Neuronal stem cell (in vitro differentiated cells): ENCODE data around the gene TSPAN8.

Experiments used
- DNase-seq: peaks from one replicate; pipeline ENCODE4 v3.0.0-alpha.2; 2013; ENCODE audit warnings: low spot score
- H2AFZ ChIP-seq: one replicate; pipeline ENCODE4 v1.6.1; 2013; ENCODE audit warnings: mild to moderate bottlenecking, low read length, inconsistent platforms
- H2AK5ac ChIP-seq: 2 replicates; pipeline ENCODE4 v1.6.1; 2013; ENCODE audit warnings: low read depth, mild to moderate bottlenecking, inconsistent platforms, low read length, moderate library complexity, mixed read lengths
- H2BK120ac ChIP-seq: 2 replicates; pipeline ENCODE4 v1.6.1; 2013; ENCODE audit warnings: low read depth, mild to moderate bottlenecking, inconsistent platforms, low read length, moderate library complexity, mixed read lengths
- H2BK12ac ChIP-seq: one replicate; pipeline ENCODE4 v1.6.1; 2013; ENCODE audit warnings: low read length, inconsistent platforms
- H2BK15ac ChIP-seq: 2 replicates; pipeline ENCODE4 v1.6.1; 2013; ENCODE audit warnings: mild to moderate bottlenecking, low read length, inconsistent platforms, mixed read lengths
- H2BK5ac ChIP-seq: one replicate; pipeline ENCODE4 v1.6.1; 2013; ENCODE audit warnings: inconsistent platforms, mild to moderate bottlenecking, low read length, moderate library complexity
- H3K14ac ChIP-seq: one replicate; pipeline ENCODE4 v1.6.1; 2013; ENCODE audit warnings: low read length, inconsistent platforms
- H3K18ac ChIP-seq: 2 replicates; pipeline ENCODE4 v1.6.1; 2013; ENCODE audit warnings: low read length, inconsistent platforms
- H3K23ac ChIP-seq: 2 replicates; pipeline ENCODE4 v1.6.1; 2013; ENCODE audit warnings: low read depth, mild to moderate bottlenecking, mixed read lengths, low read length, inconsistent platforms; ENCODE audit not compliant: poor library complexity
- H3K27ac ChIP-seq: replicated peaks from 3 replicates; pipeline ENCODE4 v1.5.1; 2013; ENCODE audit warnings: low read length, inconsistent platforms
- H3K27me3 ChIP-seq, 3 experiments: 2 replicates each; pipeline ENCODE4 v1.6.1; 2013; ENCODE audit warnings: low read length in 3 of 3, mild to moderate bottlenecking in 2 of 3, inconsistent platforms in 1 of 3, low read depth in 1 of 3, mixed read lengths in 1 of 3, moderate library complexity in 1 of 3; ENCODE audit not compliant: control insufficient read depth in 3 of 3, insufficient read depth in 3 of 3
- H3K36me3 ChIP-seq, 2 donors: replicated peaks in 1 of 2; 2 replicates each; pipeline ENCODE4 v1.6.1; 2013; ENCODE audit warnings: low read length in 2 of 2; ENCODE audit not compliant: control insufficient read depth in 2 of 2, insufficient read depth in 2 of 2
- H3K4ac ChIP-seq: 2 replicates; pipeline ENCODE4 v1.6.1; 2013; ENCODE audit warnings: inconsistent platforms, mild to moderate bottlenecking, low read length, moderate library complexity
- H3K4me1 ChIP-seq, 2 donors: 1 replicate in 1 of 2; 2 replicates in 1 of 2; pipeline ENCODE4 v1.6.1; 2013; ENCODE audit warnings: low read length in 2 of 2, low read depth in 1 of 2; ENCODE audit not compliant: control insufficient read depth in 2 of 2, insufficient read depth in 1 of 2
- H3K4me2 ChIP-seq: one replicate; pipeline ENCODE4 v1.6.1; 2013; ENCODE audit warnings: mild to moderate bottlenecking, low read length, inconsistent platforms; ENCODE audit not compliant: insufficient read depth, poor library complexity, severe bottlenecking
- H3K4me3 ChIP-seq, 2 donors: 2 replicates each; pipeline ENCODE4 v1.5.1; 2013; ENCODE audit warnings: low read length in 2 of 2, mild to moderate bottlenecking in 2 of 2, inconsistent platforms in 1 of 2, moderate library complexity in 1 of 2
- H3K79me1 ChIP-seq: one replicate; pipeline ENCODE4 v1.6.1; 2013; ENCODE audit warnings: low read depth, mild to moderate bottlenecking, inconsistent platforms, low read length, moderate library complexity
- H3K9ac ChIP-seq: one replicate; pipeline ENCODE4 v1.6.1; 2013; ENCODE audit warnings: mild to moderate bottlenecking, low read depth, low read length, inconsistent platforms; ENCODE audit not compliant: poor library complexity
- H3K9me3 ChIP-seq, 2 donors: replicated peaks in 1 of 2; 2 replicates each; pipeline versions ENCODE3 to v1.6.1; 2013; ENCODE audit warnings: low read length in 2 of 2, mild to moderate bottlenecking in 2 of 2, inconsistent platforms in 1 of 2, low read depth in 1 of 2, mixed read lengths in 1 of 2, moderate library complexity in 1 of 2; ENCODE audit not compliant: control insufficient read depth in 2 of 2, insufficient read depth in 1 of 2
- H4K8ac ChIP-seq: one replicate; pipeline ENCODE4 v1.6.1; 2013; ENCODE audit warnings: low read depth, mild to moderate bottlenecking, inconsistent platforms, low read length, moderate library complexity
- H4K91ac ChIP-seq: one replicate; pipeline ENCODE4 v1.6.1; 2013; ENCODE audit warnings: low read length, low read depth, mild to moderate bottlenecking, inconsistent platforms; ENCODE audit not compliant: poor library complexity
- WGBS, 2 donors: extraction: QIAGEN DNeasy Blood & Tissue Kit; methylation state at CpG; one replicate each; pipeline ENCODE4 v1.1.7; 2013; ENCODE audit warnings: missing lambda C conversion rate in 2 of 2, mixed read lengths in 1 of 2; ENCODE audit not compliant: insufficient read length in 2 of 2, insufficient replicate concordance in 1 of 2; ENCODE audit errors: extremely low coverage in 2 of 2; 5-methylcytosine and 5-hydroxymethylcytosine counted together

Gene TSPAN8

DNA sequence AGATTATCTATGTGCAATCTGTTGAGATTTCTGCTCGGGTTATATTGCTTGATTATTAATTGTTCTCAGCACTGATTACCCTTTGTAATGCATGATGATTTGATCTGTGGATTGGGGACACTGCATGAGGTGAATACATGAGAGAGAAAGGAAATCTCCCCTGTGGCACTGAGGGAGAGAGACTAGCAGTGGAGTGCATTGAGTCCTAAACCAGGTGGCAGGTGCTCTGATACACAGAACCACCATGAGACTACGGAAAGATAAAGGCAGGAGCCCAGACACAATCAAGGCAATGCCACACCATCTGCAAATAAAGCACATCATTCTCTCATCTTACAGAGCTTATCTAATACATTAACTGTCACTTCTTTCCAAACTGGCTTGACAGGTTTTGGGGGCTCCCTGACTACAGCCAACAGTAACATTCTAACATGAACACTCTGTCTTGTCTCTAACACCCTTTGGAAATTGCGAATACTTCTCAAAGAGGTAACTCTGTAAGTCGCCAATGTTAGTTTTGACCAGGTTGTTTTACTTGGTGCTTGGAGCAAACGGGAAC, 37.6 kb upstream of the TSPAN8 start:
- no peaks in the 10 kb centered on the region for H3K4me1 ChIP-seq
- H3K9me3 ChIP-seq = no peaks in the 10 kb centered on the region
- no peaks in the 10 kb centered on the region for H3K36me3 ChIP-seq
- no peak overlapping the region for H4K91ac ChIP-seq
- H2AK5ac ChIP-seq = no peak overlapping the region
- H2BK120ac ChIP-seq = no peak overlapping the region
- no peak overlapping the region for H3K4me2 ChIP-seq
- H3K4ac ChIP-seq = no peak overlapping the region
- no peak overlapping the region for H3K14ac ChIP-seq
- H3K23ac ChIP-seq = no peak overlapping the region
- DNase-seq = no peak
- no peaks in the 10 kb centered on the region for H3K79me1 ChIP-seq
- no peaks in the 10 kb centered on the region for H3K27me3 ChIP-seq
- no peak overlapping the region for H3K27ac ChIP-seq
- H3K4me3 ChIP-seq = no peak overlapping the region
- H3K18ac ChIP-seq = no peak overlapping the region
- H2BK12ac ChIP-seq = no peak overlapping the region
- no peak overlapping the region for H4K8ac ChIP-seq
- no CpG with 5 or more reads among the region's 5 CpGs for WGBS, 2 donors
- H2BK15ac ChIP-seq = no peak overlapping the region
- no peak overlapping the region for H2BK5ac ChIP-seq
- no peak overlapping the region for H2AFZ ChIP-seq
- H3K9ac ChIP-seq = no peak overlapping the region

DNA sequence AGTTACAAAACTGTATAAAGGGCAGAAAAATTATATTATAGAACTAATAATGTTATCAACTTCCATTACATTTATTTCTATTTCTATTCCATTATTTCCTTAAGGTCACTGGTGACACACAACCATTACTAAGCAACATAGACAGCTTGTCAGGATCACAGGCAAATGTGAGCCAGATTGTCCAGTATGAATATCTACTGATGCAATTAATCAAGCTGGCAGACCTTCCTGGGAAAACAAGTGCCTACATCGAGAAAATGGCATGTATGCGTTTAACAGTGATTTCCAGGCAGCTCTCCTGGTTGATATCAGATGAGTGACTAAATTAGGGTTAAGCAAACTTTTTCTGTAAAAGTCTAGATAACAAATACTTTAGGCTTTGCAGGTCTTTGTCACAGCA, 36.9 kb upstream of the TSPAN8 start:
- H3K9me3 ChIP-seq = no peaks in the 10 kb centered on the region
- H2BK120ac ChIP-seq = no peak overlapping the region
- H2BK15ac ChIP-seq = no peak overlapping the region
- H3K18ac ChIP-seq = no peak overlapping the region
- H3K14ac ChIP-seq = no peak overlapping the region
- no peak for DNase-seq
- H2BK12ac ChIP-seq = no peak overlapping the region
- no peak overlapping the region for H3K4me3 ChIP-seq
- H3K27ac ChIP-seq = no peak overlapping the region
- no peak overlapping the region for H4K8ac ChIP-seq
- H2AFZ ChIP-seq = no peak overlapping the region
- H3K4me1 ChIP-seq = no peaks in the 10 kb centered on the region
- H4K91ac ChIP-seq = no peak overlapping the region
- H2AK5ac ChIP-seq = no peak overlapping the region
- no peaks in the 10 kb centered on the region for H3K36me3 ChIP-seq
- WGBS, 2 donors = no CpG with 5 or more reads among the region's 2 CpGs
- no peak overlapping the region for H3K4me2 ChIP-seq
- no peak overlapping the region for H3K23ac ChIP-seq
- no peak overlapping the region for H2BK5ac ChIP-seq
- no peaks in the 10 kb centered on the region for H3K79me1 ChIP-seq
- no peak overlapping the region for H3K9ac ChIP-seq
- no peaks in the 10 kb centered on the region for H3K27me3 ChIP-seq
- H3K4ac ChIP-seq = no peak overlapping the region

DNA sequence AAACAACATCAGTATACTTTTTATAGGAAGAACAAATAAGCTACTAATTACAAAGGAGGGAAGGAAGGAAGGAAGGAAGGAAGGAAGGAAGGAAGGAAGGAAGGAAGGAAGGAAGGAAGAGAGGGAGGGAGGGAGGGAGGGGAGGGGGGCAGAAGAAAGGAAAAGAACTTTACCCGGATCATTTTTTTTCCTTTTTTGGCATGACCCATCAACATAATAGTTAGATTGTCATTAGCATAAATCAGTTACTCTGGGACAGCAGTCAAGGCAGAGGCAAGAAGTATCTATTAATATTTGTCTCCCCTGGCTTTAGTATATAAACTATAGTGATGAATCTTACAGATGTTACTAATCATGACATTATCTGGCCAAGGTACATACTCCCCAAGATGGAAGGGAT, 35.2 kb upstream of the TSPAN8 start:
- no peaks in the 10 kb centered on the region for H3K27me3 ChIP-seq
- no peak overlapping the region for H3K27ac ChIP-seq
- H2BK5ac ChIP-seq = no peak overlapping the region
- no peak overlapping the region for H4K91ac ChIP-seq
- no peak overlapping the region for H2AK5ac ChIP-seq
- H3K9me3 ChIP-seq = no peaks in the 10 kb centered on the region
- H3K18ac ChIP-seq = no peak overlapping the region
- H2AFZ ChIP-seq = no peak overlapping the region
- no peak overlapping the region for H2BK120ac ChIP-seq
- no peak overlapping the region for H3K4me2 ChIP-seq
- H3K4me1 ChIP-seq = no peaks in the 10 kb centered on the region
- no peak for DNase-seq
- no peak overlapping the region for H2BK15ac ChIP-seq
- H3K4me3 ChIP-seq = no peak overlapping the region
- H3K79me1 ChIP-seq = no peaks in the 10 kb centered on the region
- H4K8ac ChIP-seq = no peak overlapping the region
- H3K9ac ChIP-seq = no peak overlapping the region
- no peak overlapping the region for H3K14ac ChIP-seq
- no peak overlapping the region for H3K4ac ChIP-seq
- no peak overlapping the region for H2BK12ac ChIP-seq
- H3K23ac ChIP-seq = no peak overlapping the region
- WGBS, 2 donors = no CpG with 5 or more reads among the region's 1 CpG
- H3K36me3 ChIP-seq = no peaks in the 10 kb centered on the region

DNA sequence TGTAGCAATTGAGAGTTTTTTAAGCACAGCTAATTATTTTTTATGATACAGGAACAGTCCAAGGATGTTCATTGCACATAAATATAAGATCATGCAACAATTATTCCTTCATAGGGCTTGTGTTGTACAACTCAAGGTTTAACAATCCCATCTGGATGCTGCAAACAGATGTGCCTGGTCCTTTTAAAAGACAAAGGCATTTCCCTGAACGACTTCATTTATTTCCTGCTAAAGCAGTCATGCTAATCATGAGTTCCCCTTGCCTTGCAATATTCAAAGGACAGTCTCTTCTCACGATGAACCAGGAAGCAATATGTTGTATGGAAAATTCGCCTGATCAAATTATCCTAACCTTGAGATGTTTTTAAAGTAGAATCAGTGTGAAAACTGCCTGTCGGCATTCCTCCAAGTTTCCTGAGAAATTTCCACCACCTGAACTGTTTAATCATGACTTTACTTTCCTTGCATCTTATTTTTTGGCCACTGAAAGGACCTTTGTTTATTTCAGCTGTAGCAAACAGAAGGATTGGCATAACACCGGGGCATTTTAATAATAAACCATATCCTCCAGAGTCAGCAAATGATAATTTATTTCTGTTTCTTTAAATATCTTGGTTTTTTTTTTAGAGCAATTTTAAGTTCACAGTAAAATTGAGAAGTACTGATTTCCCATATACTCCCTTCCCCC, 33.9 kb upstream of the TSPAN8 start:
- no peaks in the 10 kb centered on the region for H3K27me3 ChIP-seq
- no peak overlapping the region for H2BK5ac ChIP-seq
- H3K79me1 ChIP-seq = no peaks in the 10 kb centered on the region
- H3K27ac ChIP-seq = no peak overlapping the region
- no peak overlapping the region for H2AK5ac ChIP-seq
- no peak overlapping the region for H2BK120ac ChIP-seq
- no peaks in the 10 kb centered on the region for H3K36me3 ChIP-seq
- H3K18ac ChIP-seq = no peak overlapping the region
- no peak overlapping the region for H3K9ac ChIP-seq
- no peak overlapping the region for H2BK12ac ChIP-seq
- no peak overlapping the region for H2AFZ ChIP-seq
- H2BK15ac ChIP-seq = no peak overlapping the region
- no peak overlapping the region for H3K4me2 ChIP-seq
- no CpG with 5 or more reads among the region's 5 CpGs for WGBS, 2 donors
- no peak overlapping the region for H3K4ac ChIP-seq
- H3K4me1 ChIP-seq = no peaks in the 10 kb centered on the region
- H3K9me3 ChIP-seq = no peaks in the 10 kb centered on the region
- no peak overlapping the region for H4K91ac ChIP-seq
- H3K14ac ChIP-seq = no peak overlapping the region
- no peak overlapping the region for H4K8ac ChIP-seq
- no peak overlapping the region for H3K4me3 ChIP-seq
- H3K23ac ChIP-seq = no peak overlapping the region
- no peak for DNase-seq
